Osteoblast (primary cell): ENCODE data around the gene UNC13C. TPM values are rescaled to one million over a fixed set of nuclear protein-coding genes. Genes with fewer than 3 reads are reported as not detected.

Source experiments
- DNase-seq: peaks from one replicate; pipeline ENCODE4 v3.0.0; 2011; ENCODE audit warnings: low spot score, mixed read lengths; ENCODE audit not compliant: insufficient read length; ENCODE audit errors: missing footprints
- H2AFZ ChIP-seq: 2 replicates; pipeline ENCODE4 v1.6.0; 2011; ENCODE audit warnings: mild to moderate bottlenecking, low read length
- H3K27ac ChIP-seq: 2 replicates; pipeline ENCODE4 v1.5.1; 2011; ENCODE audit warnings: mild to moderate bottlenecking, low read depth, low read length, moderate library complexity
- H3K27me3 ChIP-seq: 2 replicates; pipeline ENCODE4 v1.6.0; 2012; ENCODE audit warnings: mild to moderate bottlenecking, control low read depth, inconsistent platforms, low read length, moderate library complexity; ENCODE audit not compliant: insufficient read depth
- H3K36me3 ChIP-seq: 2 replicates; pipeline ENCODE4 v1.5.1; 2011; ENCODE audit warnings: mild to moderate bottlenecking, low read length, control low read depth, moderate library complexity; ENCODE audit not compliant: insufficient read depth
- H3K4me1 ChIP-seq: 2 replicates; pipeline ENCODE4 v1.5.1; 2011; ENCODE audit warnings: mild to moderate bottlenecking, low read length, control low read depth, moderate library complexity; ENCODE audit not compliant: insufficient read depth
- H3K4me2 ChIP-seq: 2 replicates; pipeline ENCODE4 v1.6.0; 2011; ENCODE audit warnings: mild to moderate bottlenecking, low read length; ENCODE audit not compliant: insufficient read depth
- H3K4me3 ChIP-seq: fragments of 200-600 bp; sonication (generic); 3 replicates; pipeline ENCODE4 v1.5.1; 2012; ENCODE audit warnings: mild to moderate bottlenecking, low read length, inconsistent platforms; ENCODE audit not compliant: insufficient read depth
- H3K79me2 ChIP-seq: 2 replicates; pipeline ENCODE4 v1.6.0; 2012; ENCODE audit warnings: mild to moderate bottlenecking, low read length, control low read depth, inconsistent platforms; ENCODE audit not compliant: insufficient read depth
- H3K9me3 ChIP-seq: 2 replicates; pipeline ENCODE4 v1.5.1; 2011; ENCODE audit warnings: low read depth, low read length, control low read depth
- H4K20me1 ChIP-seq: 2 replicates; pipeline ENCODE4 v1.6.0; 2012; ENCODE audit warnings: mild to moderate bottlenecking, low read length, control low read depth; ENCODE audit not compliant: insufficient read depth
- total RNA-seq: library from RNA; depleted of rRNA; stranded (reverse); fragments of >200 nt; gene quantifications from 2 replicates; pipeline ENCODE4 v1.2.3, GENCODE V29; 2012
- TF ChIP-seq, protein P1 (sequence below): IDR thresholded peaks from 2 replicates; pipeline ENCODE4 v1.5.1; 2011; ENCODE audit warnings: mild to moderate bottlenecking, low read depth, low read length, moderate library complexity; ENCODE audit errors: extremely low read depth

Gene UNC13C
- total RNA-seq, 1 donor = not detected

DNA sequence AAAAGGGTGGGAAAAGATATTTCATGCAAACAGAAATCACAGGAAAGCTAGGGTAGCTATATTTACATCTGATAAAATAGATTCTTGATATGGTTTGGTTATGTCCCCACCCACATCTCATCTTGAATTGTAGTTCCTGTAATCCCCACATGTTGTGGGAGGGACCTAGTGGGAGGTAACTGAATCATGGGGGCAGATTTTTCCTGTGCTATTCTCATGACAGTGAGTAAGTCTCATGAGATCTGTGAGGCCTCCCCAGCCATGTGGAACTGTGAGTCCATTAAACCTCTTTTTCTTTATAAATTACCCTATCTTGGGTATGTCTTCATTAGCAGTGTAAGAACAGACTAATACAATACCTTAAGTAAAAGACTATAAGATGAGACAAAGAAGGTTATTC is 660.4 kb downstream of the UNC13C start:
- H3K36me3 ChIP-seq = no peaks in the 10 kb centered on the region
- H3K4me3 ChIP-seq = no peak overlapping the region
- no peak for DNase-seq
- no peaks in the 10 kb centered on the region for H3K27me3 ChIP-seq
- no peaks in the 10 kb centered on the region for H3K4me1 ChIP-seq
- H3K79me2 ChIP-seq = no peaks in the 10 kb centered on the region
- no peaks in the 10 kb centered on the region for H4K20me1 ChIP-seq
- H3K9me3 ChIP-seq = no peaks in the 10 kb centered on the region
- TF ChIP-seq, protein P1, sequence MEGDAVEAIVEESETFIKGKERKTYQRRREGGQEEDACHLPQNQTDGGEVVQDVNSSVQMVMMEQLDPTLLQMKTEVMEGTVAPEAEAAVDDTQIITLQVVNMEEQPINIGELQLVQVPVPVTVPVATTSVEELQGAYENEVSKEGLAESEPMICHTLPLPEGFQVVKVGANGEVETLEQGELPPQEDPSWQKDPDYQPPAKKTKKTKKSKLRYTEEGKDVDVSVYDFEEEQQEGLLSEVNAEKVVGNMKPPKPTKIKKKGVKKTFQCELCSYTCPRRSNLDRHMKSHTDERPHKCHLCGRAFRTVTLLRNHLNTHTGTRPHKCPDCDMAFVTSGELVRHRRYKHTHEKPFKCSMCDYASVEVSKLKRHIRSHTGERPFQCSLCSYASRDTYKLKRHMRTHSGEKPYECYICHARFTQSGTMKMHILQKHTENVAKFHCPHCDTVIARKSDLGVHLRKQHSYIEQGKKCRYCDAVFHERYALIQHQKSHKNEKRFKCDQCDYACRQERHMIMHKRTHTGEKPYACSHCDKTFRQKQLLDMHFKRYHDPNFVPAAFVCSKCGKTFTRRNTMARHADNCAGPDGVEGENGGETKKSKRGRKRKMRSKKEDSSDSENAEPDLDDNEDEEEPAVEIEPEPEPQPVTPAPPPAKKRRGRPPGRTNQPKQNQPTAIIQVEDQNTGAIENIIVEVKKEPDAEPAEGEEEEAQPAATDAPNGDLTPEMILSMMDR = no peak
- H3K4me2 ChIP-seq = no peak overlapping the region
- no peak overlapping the region for H3K27ac ChIP-seq
- no peak overlapping the region for H2AFZ ChIP-seq

DNA sequence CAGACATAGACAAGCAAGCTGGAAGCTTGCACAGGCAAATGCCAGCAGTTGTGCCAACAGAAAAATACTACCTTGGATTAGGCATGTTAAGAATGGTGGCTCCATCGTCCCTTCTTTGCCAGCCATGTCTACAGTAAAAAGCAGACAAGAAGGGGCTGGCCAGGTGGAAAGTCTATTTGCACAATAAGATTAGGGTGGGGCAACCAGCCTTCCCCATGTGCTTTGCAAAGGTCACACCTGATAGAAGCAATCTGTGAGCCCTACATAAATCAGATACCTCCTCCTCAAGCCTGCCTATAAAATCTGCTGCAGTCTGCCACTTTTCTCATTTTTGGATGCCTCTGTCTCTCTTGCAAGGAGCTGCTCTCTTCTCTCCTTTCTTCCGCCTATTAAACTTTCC is 662.6 kb downstream of the UNC13C start:
- TF ChIP-seq, protein P1 = no peak
- Histone ChIP-seq H2AFZ (no peak overlapping the region), H3K27me3 (no peaks in the 10 kb centered on the region), H3K4me1 (no peaks in the 10 kb centered on the region), H3K27ac (no peak overlapping the region), H3K4me3 (no peak overlapping the region), H3K36me3 (no peaks in the 10 kb centered on the region), H4K20me1 (no peaks in the 10 kb centered on the region), H3K9me3 (no peaks in the 10 kb centered on the region), H3K79me2 (no peaks in the 10 kb centered on the region), H3K4me2 (no peak overlapping the region)
- DNase-seq = no peak

DNA sequence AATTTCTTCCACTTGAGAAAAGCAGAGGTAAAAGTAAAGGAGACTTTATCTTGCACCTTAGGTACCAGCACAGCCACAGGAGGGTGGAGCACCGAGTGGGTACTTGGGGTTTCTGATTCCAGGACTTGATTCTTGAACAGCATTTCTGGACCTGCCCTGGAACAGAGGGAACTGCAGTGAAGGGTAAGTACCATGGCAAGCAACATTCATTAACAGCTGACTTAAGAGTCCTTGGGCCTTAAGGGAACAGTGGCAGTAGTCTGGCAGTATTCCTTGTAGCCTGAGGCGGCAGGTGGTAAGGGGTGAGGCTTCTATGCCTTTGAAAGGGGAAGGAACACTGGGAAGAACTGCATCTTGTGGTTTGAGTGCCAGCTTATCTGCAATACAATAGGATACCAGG is 666.6 kb downstream of the UNC13C start:
- Histone ChIP-seq H3K4me2 (no peak overlapping the region), H3K27ac (no peak overlapping the region), H2AFZ (no peak overlapping the region), H3K4me1 (no peaks in the 10 kb centered on the region), H3K4me3 (no peak overlapping the region), H3K9me3 (no peaks in the 10 kb centered on the region), H3K27me3 (no peaks in the 10 kb centered on the region), H3K79me2 (no peaks in the 10 kb centered on the region), H3K36me3 (no peaks in the 10 kb centered on the region), H4K20me1 (no peaks in the 10 kb centered on the region)
- no peak for DNase-seq
- TF ChIP-seq, protein P1 = no peak

DNA sequence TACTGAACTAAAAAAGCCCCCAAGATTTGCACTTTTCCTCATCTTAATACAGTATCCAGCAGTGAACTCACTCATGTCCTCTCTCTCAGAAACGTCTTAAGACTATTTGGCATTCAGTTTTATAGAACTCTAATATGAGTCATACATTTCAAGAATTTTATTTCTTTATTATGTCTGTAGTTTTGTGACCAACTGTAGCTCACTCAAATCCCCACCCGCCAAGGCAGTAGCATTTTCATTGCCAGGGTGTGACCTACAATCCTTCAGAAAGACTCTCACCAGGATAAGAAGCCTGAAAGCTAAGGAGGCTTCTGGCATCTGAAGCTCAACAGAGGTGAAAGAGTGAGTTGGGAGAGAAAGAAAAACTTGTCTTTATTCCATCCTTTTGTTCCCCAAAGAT is 681.4 kb downstream of the UNC13C start:
- DNase-seq = no peak
- Histone ChIP-seq H3K4me3 (no peak overlapping the region), H4K20me1 (no peaks in the 10 kb centered on the region), H3K9me3 (no peaks in the 10 kb centered on the region), H3K4me1 (no peaks in the 10 kb centered on the region), H3K27ac (no peak overlapping the region), H3K36me3 (no peaks in the 10 kb centered on the region), H2AFZ (no peak overlapping the region), H3K4me2 (no peak overlapping the region), H3K79me2 (no peaks in the 10 kb centered on the region), H3K27me3 (no peaks in the 10 kb centered on the region)
- TF ChIP-seq, protein P1 = no peak
